Neural progenitor cell (in vitro differentiated cells): ENCODE data around the gene SYNGR3. TPM values are rescaled to one million over a fixed set of nuclear protein-coding genes. Genes with fewer than 3 reads are reported as not detected.
A peak's percentile ranks its signal among the peaks of the same experiment; 100 is the strongest.

Source experiments
- DNase-seq: peaks from one replicate; pipeline ENCODE4 v3.0.0-alpha.2; 2016; ENCODE audit warnings: low spot score
- H2AFZ ChIP-seq: fragments of 200-600 bp; sonication (generic); replicated peaks from 2 replicates; pipeline ENCODE4 v1.6.1; 2016; ENCODE audit warnings: antibody characterized with exemption
- H3F3A ChIP-seq: fragments of 200-600 bp; sonication (generic); 2 replicates; pipeline ENCODE4 v1.6.1; 2016; ENCODE audit warnings: antibody characterized with exemption, low read depth
- H3K27ac ChIP-seq: fragments of 200-600 bp; sonication (generic); 2 replicates; pipeline ENCODE4 v1.5.1; 2016; ENCODE audit warnings: mild to moderate bottlenecking
- H3K27me3 ChIP-seq: fragments of 200-600 bp; sonication (generic); 2 replicates; pipeline ENCODE4 v1.6.1; 2016; ENCODE audit warnings: mild to moderate bottlenecking, moderate library complexity
- H3K36me3 ChIP-seq: fragments of 200-600 bp; sonication (generic); 2 replicates; pipeline ENCODE4 v1.5.1; 2016
- H3K4me1 ChIP-seq: fragments of 200-600 bp; sonication (generic); 2 replicates; pipeline ENCODE4 v1.6.1; 2016; ENCODE audit warnings: mixed run types
- H3K4me2 ChIP-seq: fragments of 200-600 bp; sonication (generic); 2 replicates; pipeline ENCODE4 v1.6.1; 2016
- H3K4me3 ChIP-seq: fragments of 200-600 bp; sonication (generic); 2 replicates; pipeline ENCODE4 v1.5.1; 2016
- H3K79me2 ChIP-seq: fragments of 200-600 bp; sonication (generic); 2 replicates; pipeline ENCODE4 v1.6.1; 2016; ENCODE audit warnings: low read depth
- H3K9ac ChIP-seq: fragments of 200-600 bp; sonication (generic); 2 replicates; pipeline ENCODE4 v1.6.1; 2016
- H3K9me3 ChIP-seq: fragments of 200-600 bp; sonication (generic); 2 replicates; pipeline ENCODE4 v1.5.1; 2016; ENCODE audit warnings: low read depth
- H4K20me1 ChIP-seq: fragments of 200-600 bp; sonication (generic); 2 replicates; pipeline ENCODE4 v1.6.1; 2016; ENCODE audit warnings: low read depth
- H3K27ac Mint-ChIP-seq: 3 replicates; pipeline ENCODE4 v1.8.0; 2021; ENCODE audit warnings: mixed read lengths
- H3K27me3 Mint-ChIP-seq: 2 replicates; pipeline ENCODE4 v1.8.0; 2022; ENCODE audit warnings: low read depth, mild to moderate bottlenecking, inconsistent platforms, moderate library complexity, mixed read lengths; ENCODE audit not compliant: insufficient read depth
- H3K36me3 Mint-ChIP-seq: 3 replicates; pipeline ENCODE4 v1.8.0; 2021; ENCODE audit warnings: mixed read lengths
- H3K4me1 Mint-ChIP-seq: 3 replicates; pipeline ENCODE4 v1.8.0; 2021; ENCODE audit warnings: mixed read lengths
- H3K4me3 Mint-ChIP-seq: 3 replicates; pipeline ENCODE4 v1.8.0; 2021; ENCODE audit warnings: mild to moderate bottlenecking, moderate library complexity, mixed read lengths
- H3K9me3 Mint-ChIP-seq: 3 replicates; pipeline ENCODE4 v1.8.0; 2020; ENCODE audit warnings: mixed read lengths
- EZH2 ChIP-seq: fragments of 200-600 bp; sonication (generic); IDR thresholded peaks from 2 replicates; pipeline ENCODE4 v1.6.1; 2017; ENCODE audit warnings: antibody characterized with exemption, mild to moderate bottlenecking, moderate library complexity
- EZH2phosphoT487 ChIP-seq: fragments of 200-600 bp; sonication (generic); IDR thresholded peaks from 2 replicates; pipeline ENCODE4 v1.6.1; 2017; ENCODE audit warnings: antibody characterized with exemption
- total RNA-seq: library from RNA; depleted of rRNA; stranded (reverse); fragments of >200 nt; gene quantifications from 2 replicates; pipeline ENCODE4 v1.2.3, GENCODE V29; 2015; ENCODE audit warnings: low replicate concordance
- TF ChIP-seq, protein P1 (sequence below): fragments of 200-600 bp; sonication (generic); IDR thresholded peaks from 2 replicates; pipeline ENCODE4 v1.5.1; 2017; ENCODE audit warnings: antibody characterized with exemption, mild to moderate bottlenecking

Gene SYNGR3
- total RNA-seq, 1 donor from 2014 or later, result 4.4 TPM

DNA sequence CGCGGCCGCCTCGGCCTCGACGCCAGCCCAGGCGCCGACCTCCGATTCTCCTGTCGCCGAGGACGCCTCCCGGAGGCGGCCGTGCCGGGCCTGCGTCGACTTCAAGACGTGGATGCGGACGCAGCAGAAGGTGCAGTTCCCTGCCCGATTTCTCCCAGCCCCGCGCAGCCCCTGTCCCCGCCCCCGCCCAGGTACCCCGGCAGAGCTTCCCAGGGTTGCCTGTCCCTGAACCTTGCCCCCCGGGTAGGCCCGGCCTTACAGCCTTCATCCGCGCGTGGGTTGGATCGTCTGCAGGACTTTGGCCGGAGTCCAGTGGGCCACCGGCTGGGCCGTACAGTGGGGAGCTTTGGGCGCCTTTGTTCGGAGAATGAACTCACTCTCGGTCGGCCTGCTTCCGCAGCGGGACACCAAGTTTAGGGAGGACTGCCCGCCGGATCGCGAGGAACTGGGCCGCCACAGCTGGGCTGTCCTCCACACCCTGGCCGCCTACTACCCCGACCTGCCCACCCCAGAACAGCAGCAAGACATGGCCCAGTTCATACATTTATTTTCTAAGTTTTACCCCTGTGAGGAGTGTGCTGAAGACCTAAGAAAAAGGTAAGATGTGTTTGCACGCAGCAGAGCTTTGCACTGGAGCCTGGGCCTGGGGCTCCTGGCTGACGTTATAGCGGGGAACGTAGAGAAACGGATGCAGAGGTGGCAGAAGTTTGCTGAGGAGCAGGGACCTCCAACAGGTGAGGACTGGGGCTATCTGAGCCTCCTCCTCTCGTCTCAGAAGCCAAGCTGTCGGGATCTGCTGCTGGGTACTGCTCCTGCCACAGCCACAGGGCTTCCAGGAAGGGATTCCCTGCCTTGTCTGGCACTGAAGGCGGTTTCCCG, 5.2 kb upstream of the SYNGR3 start:
- Histone ChIP-seq H3K4me3 (peak overlapping the region; percentile 95), H4K20me1 (peaks cover 32% of the 10 kb centered on the region), H3K79me2 (peaks cover 14% of the 10 kb centered on the region), H3F3A (peaks cover 35% of the 10 kb centered on the region), H3K9me3 (no peaks in the 10 kb centered on the region), H3K27me3 (peaks cover 56% of the 10 kb centered on the region), H2AFZ (peak overlapping the region; percentile 93), H3K36me3 (no peaks in the 10 kb centered on the region), H3K9ac (peak overlapping the region; percentile 93), H3K4me2 (peak overlapping the region; percentile 93), H3K27ac (no peak overlapping the region), H3K4me1 (peaks cover 29% of the 10 kb centered on the region)
- H3K4me3 Mint-ChIP-seq, result peak overlapping the region; percentile 89
- DNase-seq, result peak; percentile 59
- H3K27me3 Mint-ChIP-seq, result peaks cover 33% of the 10 kb centered on the region
- peaks cover 30% of the 10 kb centered on the region for H3K4me1 Mint-ChIP-seq
- H3K36me3 Mint-ChIP-seq, result peaks cover 10% of the 10 kb centered on the region
- no peak overlapping the region for H3K27ac Mint-ChIP-seq
- no peaks in the 10 kb centered on the region for H3K9me3 Mint-ChIP-seq
- TF ChIP-seq EZH2 (no peak), EZH2phosphoT487 (no peak)
- TF ChIP-seq, protein P1, sequence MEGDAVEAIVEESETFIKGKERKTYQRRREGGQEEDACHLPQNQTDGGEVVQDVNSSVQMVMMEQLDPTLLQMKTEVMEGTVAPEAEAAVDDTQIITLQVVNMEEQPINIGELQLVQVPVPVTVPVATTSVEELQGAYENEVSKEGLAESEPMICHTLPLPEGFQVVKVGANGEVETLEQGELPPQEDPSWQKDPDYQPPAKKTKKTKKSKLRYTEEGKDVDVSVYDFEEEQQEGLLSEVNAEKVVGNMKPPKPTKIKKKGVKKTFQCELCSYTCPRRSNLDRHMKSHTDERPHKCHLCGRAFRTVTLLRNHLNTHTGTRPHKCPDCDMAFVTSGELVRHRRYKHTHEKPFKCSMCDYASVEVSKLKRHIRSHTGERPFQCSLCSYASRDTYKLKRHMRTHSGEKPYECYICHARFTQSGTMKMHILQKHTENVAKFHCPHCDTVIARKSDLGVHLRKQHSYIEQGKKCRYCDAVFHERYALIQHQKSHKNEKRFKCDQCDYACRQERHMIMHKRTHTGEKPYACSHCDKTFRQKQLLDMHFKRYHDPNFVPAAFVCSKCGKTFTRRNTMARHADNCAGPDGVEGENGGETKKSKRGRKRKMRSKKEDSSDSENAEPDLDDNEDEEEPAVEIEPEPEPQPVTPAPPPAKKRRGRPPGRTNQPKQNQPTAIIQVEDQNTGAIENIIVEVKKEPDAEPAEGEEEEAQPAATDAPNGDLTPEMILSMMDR, result no peak

DNA sequence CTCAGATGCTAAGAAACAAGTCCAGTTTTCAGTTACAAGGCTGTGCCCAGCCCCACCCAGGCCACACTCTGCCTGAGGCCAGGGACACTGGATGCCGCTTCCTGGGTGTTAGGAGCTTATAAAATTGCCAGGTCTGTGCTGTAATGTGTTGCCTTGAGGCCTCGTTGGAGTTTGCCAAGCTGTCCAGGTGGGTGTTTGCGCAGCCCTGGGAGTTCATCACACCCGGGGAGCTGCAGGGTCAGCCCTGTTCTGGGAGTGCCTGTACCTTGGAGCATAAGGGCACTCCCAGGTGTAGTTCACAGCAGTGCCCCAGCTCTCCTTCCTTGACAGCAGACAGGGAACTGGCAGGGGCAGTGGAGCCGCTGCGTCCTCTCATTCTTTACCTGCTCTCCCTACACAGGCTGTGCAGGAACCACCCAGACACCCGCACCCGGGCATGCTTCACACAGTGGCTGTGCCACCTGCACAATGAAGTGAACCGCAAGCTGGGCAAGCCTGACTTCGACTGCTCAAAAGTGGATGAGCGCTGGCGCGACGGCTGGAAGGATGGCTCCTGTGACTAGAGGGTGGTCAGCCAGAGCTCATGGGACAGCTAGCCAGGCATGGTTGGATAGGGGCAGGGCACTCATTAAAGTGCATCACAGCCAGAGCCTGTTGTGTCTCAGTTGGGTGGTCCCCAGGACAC, 4.2 kb upstream of the SYNGR3 start:
- H3K4me3 ChIP-seq, result peak overlapping the region; percentile 95
- peaks cover 24% of the 10 kb centered on the region for H4K20me1 ChIP-seq
- Mint-ChIP-seq H3K27me3 (peaks cover 33% of the 10 kb centered on the region), H3K36me3 (peaks cover 10% of the 10 kb centered on the region), H3K9me3 (no peaks in the 10 kb centered on the region), H3K4me1 (peaks cover 30% of the 10 kb centered on the region), H3K4me3 (peak overlapping the region; percentile 89), H3K27ac (no peak overlapping the region)
- H3K4me2 ChIP-seq, result peak overlapping the region; percentile 93
- H3K9ac ChIP-seq, result no peak overlapping the region
- H3K9me3 ChIP-seq, result no peaks in the 10 kb centered on the region
- peaks cover 36% of the 10 kb centered on the region for H3F3A ChIP-seq
- H3K79me2 ChIP-seq, result peaks cover 14% of the 10 kb centered on the region
- no peak overlapping the region for H3K27ac ChIP-seq
- DNase-seq, result no peak
- H3K4me1 ChIP-seq, result peaks cover 23% of the 10 kb centered on the region
- H3K27me3 ChIP-seq, result peaks cover 56% of the 10 kb centered on the region
- no peaks in the 10 kb centered on the region for H3K36me3 ChIP-seq
- TF ChIP-seq, protein P1, result no peak
- TF ChIP-seq EZH2 (no peak), EZH2phosphoT487 (no peak)
- no peak overlapping the region for H2AFZ ChIP-seq

DNA sequence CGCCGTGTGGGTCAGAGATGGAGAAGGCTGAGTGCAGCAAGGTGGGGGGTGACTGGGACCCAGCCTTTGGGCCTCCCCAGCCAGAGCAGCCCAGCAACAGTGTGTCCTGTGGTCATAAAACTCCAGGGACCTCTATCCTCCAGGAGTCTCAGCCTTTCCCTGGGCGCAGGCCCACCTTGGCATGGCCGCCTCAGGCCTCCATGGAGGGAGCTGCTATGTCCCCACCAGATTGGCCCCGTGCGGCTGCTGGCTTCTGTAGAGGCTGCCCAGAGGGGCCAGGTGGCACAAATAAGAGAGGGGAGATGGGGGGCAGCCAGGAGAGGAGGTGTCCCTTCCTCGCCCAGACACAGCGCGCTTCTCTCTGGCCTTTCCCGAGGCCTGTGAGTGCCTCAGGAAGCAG, 2.6 kb upstream of the SYNGR3 start:
- H2AFZ ChIP-seq, result no peak overlapping the region
- peaks cover 56% of the 10 kb centered on the region for H3K27me3 ChIP-seq
- TF ChIP-seq, protein P1, result no peak
- TF ChIP-seq EZH2 (no peak), EZH2phosphoT487 (no peak)
- peaks cover 27% of the 10 kb centered on the region for H4K20me1 ChIP-seq
- peaks cover 14% of the 10 kb centered on the region for H3K79me2 ChIP-seq
- no peaks in the 10 kb centered on the region for H3K36me3 ChIP-seq
- Mint-ChIP-seq H3K4me1 (peaks cover 32% of the 10 kb centered on the region), H3K9me3 (peaks cover 2% of the 10 kb centered on the region), H3K27ac (no peak overlapping the region), H3K27me3 (peaks cover 32% of the 10 kb centered on the region), H3K4me3 (peak overlapping the region; percentile 70), H3K36me3 (peaks cover 10% of the 10 kb centered on the region)
- no peak overlapping the region for H3K9ac ChIP-seq
- H3F3A ChIP-seq, result peaks cover 46% of the 10 kb centered on the region
- no peak overlapping the region for H3K27ac ChIP-seq
- no peak overlapping the region for H3K4me3 ChIP-seq
- DNase-seq, result no peak
- H3K4me2 ChIP-seq, result no peak overlapping the region
- H3K4me1 ChIP-seq, result peaks cover 17% of the 10 kb centered on the region
- no peaks in the 10 kb centered on the region for H3K9me3 ChIP-seq
